DMS153 treated with DMSO at 0.1 percent for 48 hours (cell line): Measurements from ENCODE around the gene SPG7.
"Not testable (repeated sequence)": the region's sequence is repeated elsewhere in the genome, so short reads cannot be mapped to it uniquely, and the experiment has no call there.

Experiments used
- DNase-seq: peaks from one replicate; lab custom pipeline; 2025; ENCODE audit not compliant: unreplicated experiment; lab: John Stamatoyannopoulos, UW

The SPG7 gene

DNA sequence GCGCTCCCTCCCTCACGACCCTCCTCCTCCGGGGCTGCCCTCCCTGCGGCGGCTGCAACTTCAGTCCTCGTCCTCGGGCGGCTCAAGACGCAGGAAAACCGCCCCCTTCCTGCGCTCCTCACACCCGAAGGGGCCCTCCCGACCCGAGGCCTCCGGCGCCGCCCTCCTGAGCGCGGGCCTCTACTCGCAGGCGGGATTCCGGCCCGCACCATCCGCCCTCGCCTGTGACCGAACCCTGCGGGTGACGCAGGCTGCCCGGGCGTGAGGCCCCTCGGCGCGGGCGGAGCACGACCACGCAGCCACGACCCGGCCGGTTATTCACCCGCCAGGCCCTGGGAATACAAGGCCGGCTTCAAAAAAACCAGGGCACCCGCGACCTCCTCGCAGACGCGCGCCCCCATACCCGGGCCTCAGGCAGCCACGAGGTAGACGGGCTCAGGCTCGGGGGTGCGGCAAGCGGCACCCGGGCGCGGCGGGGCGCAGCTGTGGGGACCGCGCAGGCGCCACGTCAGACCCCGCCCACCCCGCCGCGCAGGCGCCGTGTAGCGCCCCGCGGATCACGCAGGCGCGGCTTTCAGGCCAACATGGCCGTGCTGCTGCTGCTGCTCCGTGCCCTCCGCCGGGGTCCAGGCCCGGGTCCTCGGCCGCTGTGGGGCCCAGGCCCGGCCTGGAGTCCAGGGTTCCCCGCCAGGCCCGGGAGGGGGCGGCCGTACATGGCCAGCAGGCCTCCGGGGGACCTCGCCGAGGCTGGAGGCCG is at the start of gene SPG7:
TSS of gene SPG7 (plus strand) at position 570 of the 757 bp plus-strand sequence. CDS start at position 585, 15 bp downstream.
- peak; percentile 75 for DNase-seq

- DNase-seq = no peak
These were observed 49.7 kb upstream of the SPG7 start for GRCh38 chr16:89458551-89458950.

DNA sequence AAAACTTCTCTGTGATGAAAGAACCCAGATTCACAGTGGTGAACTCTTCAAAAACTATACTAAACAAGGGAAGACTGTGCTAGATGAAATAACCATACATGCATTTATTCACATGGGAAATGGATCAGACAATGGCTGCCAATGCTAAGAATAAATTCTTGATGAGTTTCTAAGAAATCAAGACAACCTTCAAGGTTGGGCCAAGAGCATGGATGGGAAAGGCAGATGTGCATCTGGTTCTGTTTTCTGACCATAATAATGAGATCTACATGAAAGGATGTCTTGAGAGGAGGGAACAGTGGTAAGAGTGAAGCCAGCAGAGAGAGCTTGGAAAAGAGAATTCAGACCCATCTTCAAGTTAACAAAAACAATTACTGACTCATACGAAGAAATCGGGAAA is 49.2 kb upstream of the SPG7 start:
- DNase-seq = no peak

- DNase-seq = no peak
These were observed 47.6 kb upstream of the SPG7 start for GRCh38 chr16:89460556-89460955.

- DNase-seq = not testable (repeated sequence)
These were observed 46.3 kb upstream of the SPG7 start for GRCh38 chr16:89461890-89462289.

DNA sequence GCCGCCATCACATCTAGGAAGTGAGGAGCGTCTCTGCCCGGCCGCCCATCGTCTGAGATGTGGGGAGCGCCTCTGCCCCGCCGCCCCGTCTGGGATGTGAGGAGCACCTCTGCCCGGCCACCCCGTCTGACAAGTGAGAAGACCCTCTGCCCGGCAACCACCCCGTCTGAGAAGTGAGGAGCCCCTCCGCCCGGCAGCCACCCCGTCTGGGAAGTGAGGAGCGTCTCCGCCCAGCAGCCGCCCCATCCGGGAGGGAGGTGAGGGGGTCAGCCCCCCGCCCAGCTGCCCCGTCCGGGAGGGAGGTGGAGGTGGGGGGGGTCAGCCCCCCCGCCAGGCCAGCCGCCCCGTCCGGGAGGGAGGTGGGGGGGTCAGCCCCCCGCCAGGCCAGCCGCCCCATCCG is 45.6 kb upstream of the SPG7 start:
- DNase-seq = not testable (repeated sequence)

DNA sequence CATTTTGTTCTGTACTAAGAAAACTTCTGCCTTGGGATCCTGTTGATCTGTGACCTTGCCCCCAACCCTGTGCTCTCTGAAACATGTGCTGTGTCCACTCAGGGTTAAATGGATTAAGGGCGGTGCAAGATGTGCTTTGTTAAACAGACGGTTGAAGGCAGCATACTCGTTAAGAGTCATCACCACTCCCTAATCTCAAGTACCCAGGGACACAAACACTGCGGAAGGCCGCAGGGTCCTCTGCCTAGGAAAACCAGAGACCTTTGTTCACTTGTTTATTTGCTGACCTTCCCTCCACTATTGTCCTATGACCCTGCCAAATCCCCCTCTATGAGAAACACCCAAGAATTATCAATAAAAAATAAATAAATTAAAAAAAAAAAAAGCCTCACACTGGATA is 44.9 kb upstream of the SPG7 start:
- not testable (repeated sequence) for DNase-seq

DNA sequence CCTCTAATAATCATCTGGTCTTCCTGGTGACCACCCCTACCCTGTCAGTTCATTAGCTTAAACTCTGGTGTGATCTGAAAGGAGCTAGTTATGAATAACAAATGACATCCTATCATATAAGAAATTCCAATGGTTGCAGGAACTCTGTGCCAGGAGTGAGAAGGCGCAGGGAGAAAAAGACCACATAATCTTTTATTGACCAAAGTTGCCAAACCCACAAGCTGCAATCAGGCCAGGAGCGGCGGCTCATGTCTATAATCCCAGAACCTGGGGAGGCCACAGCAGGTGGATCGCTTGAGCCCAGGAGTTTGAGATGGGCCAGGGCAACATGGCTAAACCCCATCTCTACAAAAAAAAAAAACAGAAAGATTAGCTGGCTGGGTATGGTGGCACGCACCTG is 41.3 kb upstream of the SPG7 start:
- no peak for DNase-seq

DNA sequence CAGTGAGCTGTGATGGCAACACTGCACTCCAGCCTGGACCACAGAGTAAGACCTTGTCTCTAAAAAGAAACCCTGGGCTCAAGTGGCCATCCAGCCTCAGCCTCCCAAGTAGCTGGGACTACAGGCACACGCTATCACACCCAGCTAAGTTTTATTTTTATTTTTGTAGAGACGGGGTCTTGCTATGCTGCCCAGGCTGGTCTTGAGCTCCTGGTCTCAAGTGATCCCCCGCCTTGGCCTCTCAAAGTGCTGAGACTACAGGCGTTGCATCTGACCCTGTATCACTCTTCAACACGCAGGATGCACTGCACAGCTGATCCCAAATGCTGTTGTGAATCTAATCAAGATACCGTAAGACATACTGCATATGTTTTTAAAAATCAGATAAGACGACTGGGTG is 40.8 kb upstream of the SPG7 start:
- no peak for DNase-seq

- DNase-seq = no peak
These were observed 35.5 kb upstream of the SPG7 start for GRCh38 chr16:89472711-89473075.

- DNase-seq = no peak
These were observed 35.0 kb upstream of the SPG7 start for GRCh38 chr16:89473136-89473712.

DNA sequence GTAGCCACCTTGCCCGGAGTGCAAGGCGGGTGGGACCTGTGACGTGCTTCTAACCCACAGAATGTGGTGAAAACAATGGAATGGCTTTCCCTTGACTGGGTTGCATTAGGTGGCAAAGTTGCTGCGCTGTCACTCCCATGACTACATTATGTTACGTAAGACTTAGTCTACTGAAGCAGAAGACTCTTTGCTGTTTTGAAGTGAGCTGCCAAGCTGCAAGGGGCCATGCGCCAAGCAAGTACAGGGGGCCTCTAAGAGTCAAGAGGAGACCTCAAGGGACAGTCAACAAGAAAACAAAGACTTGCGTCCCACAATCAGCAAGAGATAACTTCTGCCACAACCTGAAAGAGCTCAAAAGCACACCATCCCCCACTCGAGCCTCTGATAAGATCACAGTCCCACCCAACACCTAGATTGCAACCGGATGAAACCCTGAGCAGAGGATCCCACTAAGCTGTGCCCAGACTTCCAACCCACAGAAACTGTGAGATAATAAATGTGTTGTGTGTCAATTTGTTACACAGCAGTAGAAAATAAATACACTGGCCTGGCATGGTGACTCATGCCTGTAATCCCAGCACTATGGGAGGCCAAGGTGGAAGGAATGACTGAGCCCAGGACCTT is 34.3 kb upstream of the SPG7 start:
- no peak for DNase-seq

- no peak for DNase-seq
These were observed 33.1 kb upstream of the SPG7 start for GRCh38 chr16:89475144-89475543.

- no peak for DNase-seq
These were observed 31.8 kb upstream of the SPG7 start for GRCh38 chr16:89476379-89476778.

DNA sequence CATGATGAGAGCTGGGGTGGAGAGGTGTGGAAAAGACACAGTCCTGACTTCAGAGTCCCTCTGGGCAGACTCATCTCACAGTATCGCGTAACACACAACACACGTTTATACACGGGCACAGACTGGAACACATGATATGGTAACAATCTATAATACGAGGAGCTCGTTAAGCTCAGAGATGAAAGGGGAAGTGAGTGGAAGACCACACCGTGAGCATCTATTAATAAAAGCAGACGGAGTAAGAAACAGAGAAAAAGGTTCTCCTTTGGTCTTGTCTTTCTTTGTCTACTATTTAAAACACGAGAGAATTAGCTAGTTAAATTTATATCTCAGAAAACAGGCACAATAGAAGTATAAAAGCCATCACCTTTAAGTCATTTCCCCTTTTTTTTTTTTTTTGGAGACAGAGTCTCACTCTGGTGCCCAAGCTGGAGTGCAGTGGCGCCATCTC is 31.4 kb upstream of the SPG7 start:
- no peak for DNase-seq

DNA sequence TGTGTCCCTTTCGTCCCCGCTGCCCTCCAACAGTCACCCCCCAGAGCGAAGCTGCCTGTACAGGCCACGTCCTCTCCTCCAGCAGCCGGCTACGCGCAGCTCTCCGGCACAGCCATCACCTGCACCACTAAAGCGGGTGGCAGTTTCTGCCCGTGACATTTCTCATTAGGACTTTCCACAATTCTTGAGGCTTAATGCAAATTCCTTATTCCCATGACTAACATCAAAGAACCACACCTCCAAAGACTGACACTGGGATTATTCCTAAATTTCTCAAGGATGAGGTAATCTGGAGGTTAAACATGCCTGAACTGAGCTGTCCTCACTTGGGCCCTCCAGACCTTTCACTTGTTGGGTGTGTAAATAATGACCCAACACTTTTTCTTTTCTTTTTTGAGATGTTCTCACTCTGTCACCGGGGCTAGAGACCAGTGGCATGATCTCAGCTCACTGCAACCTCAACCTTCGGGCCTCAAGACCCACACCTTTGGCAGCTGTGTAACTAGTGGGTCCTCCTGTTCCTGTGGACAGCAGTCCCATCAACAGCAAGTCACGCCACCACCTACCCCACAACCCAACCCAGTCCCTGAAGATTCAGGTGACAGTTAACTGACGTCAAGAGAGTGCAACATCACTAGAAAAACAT is 29.5 kb upstream of the SPG7 start:
- DNase-seq = no peak

DNA sequence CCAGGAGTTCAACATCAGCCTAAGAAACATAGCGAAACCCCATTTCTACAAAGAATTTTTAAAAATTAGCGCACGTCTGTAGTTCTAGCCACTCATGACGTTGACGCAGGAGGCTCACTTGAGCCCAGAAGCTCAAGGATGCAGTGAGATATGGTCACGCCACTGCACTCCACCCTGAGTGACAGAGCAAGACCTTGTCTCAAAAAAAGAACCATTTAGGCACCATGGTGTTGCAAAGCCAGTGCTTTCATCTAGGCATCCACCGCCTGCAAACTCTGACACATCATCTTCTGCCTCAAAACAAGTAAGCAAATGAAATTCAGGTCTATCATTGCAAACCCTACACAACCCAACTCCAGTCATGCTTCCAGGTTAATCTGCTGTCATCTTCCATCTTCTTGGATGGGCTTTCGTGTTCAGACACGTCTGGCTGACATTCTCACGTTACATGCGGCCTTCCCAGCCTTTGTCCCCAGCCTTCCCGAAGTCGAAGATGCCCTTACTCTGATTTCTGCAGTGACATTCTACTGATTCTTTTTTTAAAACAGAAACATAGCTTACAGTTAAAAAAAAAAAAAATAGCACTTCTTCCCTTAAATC is 26.7 kb upstream of the SPG7 start:
- no peak for DNase-seq

GRCh38 chr16:89482150-89482816 is 25.9 kb upstream of the SPG7 start:
- no peak for DNase-seq

DNA sequence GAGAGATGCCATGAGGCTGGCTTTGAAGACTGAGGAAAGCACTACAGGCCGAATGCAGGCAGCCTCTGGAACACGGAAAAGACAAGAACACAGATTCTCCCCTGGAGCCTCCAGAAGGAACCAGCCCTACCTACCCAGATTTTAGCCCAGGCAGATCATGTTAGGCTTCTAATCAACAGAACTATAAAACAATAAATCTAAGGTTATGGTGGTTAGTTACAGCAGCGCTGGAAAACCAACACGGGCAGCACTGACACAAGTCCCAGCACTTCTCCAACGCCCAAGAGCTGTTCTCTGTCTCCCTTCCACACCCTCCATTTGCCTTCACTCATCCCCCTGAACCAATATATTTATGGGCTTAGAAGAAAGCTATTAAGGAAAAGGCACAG is 25.4 kb upstream of the SPG7 start:
- no peak for DNase-seq

DNA sequence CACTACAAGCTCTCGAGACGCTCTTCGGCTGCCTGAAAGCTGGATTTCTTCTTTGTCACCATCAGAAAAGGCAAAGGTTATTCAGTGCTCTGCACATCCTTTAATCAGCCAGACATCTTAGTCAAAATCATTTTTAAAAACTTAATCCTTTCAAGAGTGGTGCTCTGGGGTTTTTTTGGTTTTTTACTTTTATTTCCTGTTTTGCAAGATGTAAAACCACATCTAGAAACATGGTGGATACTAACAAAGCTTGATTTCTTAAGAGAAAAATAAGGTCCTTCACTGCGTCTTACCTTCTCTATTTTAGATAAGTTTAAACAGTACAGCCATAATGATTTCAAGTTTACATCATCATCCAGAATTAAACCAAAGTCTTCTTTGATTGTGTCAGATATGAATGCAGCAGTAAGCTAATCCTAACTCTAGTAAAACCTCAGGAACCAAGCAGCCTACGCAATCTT is 24.1 kb upstream of the SPG7 start:
- DNase-seq = no peak
